Measurements from ENCODE around the gene OXNAD1.

OXNAD1 gene

DNA sequence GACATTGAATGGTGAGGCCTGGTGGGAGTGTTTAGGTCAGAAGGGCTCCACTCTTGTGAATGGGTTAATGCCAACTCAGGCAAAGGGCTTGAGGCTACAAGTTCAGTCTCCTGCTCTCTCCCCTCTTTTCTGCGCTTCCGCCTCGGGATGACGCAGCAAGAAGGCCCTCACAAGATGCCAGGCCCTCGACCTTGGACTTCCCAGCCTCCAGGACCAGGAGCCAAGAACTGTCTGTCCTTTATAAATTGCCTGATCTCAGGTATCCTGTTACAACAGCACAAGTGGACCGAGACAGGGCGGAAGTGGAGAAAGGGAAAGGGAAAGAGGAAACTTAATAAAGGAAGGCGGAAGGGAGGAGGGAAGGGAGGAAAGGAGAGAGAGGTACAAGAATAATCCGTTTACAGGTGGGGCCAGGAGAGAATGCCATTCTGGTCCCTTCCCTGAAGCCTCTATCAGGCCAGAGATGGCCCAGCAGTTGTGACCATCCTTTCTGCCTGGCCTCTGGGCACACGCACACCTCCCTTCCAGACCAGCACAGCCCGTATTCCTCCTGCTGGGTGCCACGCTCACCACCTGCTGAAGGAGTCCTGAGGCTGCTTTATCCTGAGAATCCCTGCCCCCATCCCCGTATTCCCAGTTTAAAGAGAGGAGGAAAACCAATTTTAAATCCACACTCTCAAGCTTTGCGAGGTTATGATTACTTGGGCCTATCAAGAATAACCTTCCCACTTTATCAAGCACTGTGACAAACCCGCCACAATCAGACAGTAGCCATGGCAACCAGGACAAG, 64.2 kb downstream of the OXNAD1 start:
- DNase-seq (ENCODE audit: low spot score) = peak; percentile 65

DNA sequence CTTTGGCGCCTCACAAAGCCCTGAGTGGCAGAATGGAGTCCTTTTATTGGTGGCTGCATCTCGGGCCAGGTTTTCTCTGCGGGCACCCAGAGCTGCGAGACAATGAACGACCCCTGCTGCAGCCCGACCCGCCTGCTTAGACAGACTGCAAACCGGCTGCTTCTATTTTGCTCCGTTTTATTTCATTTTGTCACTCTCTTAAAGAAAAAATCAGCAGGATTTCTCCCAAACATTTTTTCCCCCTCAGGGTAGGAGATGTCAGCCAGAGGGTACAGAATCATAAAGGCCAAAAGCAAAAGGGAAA, 64.8 kb downstream of the OXNAD1 start:
- DNase-seq (ENCODE audit: low spot score) = no peak

- no peak for DNase-seq (ENCODE audit: low spot score)
These were observed 65.3 kb downstream of the OXNAD1 start for GRCh38 chr3:16330351-16330750.

DNA sequence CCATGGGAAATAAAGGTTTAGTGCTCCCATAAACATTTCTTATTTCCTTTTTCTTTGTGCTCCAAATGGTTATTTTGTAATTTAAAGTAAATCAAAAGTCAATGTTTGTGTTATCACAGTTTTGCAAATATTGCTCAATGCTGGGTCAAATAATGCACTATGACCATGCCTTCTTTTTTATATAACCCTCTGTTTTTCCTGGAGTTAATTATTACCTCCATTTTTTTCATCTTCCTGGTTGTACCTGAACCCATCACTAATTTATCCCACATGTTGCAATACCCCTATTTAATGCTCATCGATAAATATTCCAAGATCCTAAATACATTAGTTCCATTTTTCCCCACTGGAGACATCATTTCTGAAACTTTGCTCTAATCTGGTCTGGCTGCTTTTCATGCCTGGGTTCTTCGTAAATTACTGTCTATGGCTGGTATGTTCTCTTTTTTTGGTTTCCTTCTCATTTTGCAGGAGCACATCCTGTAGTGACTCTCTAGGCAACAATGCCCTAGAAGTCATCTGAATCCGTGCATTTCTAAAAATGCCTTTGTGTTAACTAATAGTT, 66.4 kb downstream of the OXNAD1 start:
- no peak for DNase-seq (ENCODE audit: low spot score)

DNA sequence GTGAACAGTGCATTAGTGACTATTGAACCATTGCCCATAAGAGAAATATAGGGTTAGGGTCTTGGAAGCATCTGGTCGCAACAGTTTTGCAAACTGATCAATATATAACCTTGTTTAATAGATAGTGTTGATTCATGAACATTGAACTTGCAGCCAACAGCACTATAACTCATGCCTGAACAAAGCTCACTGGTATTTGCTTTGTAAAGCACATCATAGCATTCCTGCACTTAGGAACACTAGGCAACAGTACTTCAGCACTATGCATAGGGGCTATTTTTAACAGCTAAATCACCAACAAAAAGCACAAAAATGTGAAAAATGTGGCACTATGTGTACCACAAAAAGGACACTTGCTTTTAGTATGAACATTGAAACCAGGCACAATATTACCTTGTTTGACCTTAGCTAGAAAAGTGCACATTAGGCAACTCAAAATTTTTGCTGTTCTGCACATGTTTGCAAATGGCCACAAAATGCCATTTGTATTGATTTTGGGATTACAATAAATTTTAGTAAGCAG, 68.0 kb downstream of the OXNAD1 start:
- no peak for DNase-seq (ENCODE audit: low spot score)

- no peak for DNase-seq (ENCODE audit: low spot score)
These were observed 69.9 kb downstream of the OXNAD1 start for GRCh38 chr3:16334909-16335308.

DNA sequence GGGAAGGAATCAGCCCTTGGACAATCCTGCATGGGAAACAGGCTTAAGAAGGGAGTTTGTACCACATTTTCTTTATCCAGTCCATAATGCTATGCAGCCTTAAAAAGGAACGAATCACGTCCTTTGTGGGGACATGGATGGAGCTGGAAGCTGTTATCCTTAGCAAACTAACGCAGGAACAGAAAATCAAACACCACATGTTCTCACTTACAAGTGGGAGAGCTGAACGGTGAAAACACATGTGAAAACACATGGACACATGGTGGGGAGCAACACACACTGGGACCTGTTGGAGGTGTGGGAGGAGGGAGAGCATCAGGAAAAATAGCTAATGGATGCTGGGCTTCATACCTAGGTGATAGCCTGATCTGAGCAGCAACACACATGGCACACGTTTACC, 70.3 kb downstream of the OXNAD1 start:
- DNase-seq (ENCODE audit: low spot score) = no peak

- no peak for DNase-seq (ENCODE audit: low spot score)
These were observed 71.0 kb downstream of the OXNAD1 start for GRCh38 chr3:16335772-16336645.

DNA sequence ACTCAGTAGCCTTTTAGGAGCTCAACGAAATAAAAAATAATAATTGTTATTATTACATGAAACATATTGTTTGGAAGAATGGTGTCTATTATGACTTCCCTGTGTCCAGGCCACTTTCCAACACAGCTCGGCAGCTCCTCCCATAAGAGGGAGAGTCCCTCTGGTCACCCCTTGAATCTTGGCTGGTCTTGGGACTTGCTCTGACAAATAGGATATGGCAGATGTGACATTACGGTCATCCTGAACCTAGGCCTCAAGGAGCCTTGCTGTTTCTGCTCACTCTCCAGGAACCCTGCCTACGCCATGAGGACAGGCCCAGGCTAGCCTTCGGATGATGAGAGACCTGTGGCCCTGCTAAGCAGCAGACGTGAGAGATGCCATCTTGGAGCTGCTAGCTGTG, 71.8 kb downstream of the OXNAD1 start:
- no peak for DNase-seq (ENCODE audit: low spot score)

DNA sequence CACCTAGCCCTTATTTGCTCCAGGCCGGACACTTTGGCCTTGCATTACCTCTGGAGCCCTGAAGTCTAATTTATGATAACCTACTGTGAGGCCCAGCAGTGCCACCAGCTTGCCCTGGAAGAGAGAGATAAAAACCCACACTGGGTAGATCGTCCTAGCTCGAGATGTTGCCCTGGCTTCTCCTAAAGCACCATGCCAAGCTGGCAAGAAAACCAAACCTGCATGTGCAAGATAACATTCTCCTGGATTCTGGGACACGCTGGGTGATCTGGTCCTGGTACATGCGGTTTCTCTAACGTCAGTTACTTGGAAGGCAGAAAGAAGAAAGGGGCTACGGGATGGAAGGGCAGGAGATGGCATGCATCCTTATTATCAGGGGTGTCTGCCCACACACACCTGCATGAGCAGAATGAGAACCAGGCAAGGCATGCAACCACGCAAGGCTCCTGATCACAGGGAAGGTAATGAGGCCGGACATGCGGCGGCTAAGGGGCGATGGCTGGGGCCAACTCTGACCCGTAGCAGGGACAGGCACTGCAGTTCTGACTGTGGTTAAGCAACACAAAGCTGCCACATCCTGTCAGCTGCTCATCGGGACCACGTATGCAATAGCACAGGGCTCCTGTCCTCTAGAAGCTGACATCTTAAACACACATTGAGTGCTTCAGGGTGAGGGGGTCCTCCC, 73.0 kb downstream of the OXNAD1 start:
- no peak for DNase-seq (ENCODE audit: low spot score)

DNA sequence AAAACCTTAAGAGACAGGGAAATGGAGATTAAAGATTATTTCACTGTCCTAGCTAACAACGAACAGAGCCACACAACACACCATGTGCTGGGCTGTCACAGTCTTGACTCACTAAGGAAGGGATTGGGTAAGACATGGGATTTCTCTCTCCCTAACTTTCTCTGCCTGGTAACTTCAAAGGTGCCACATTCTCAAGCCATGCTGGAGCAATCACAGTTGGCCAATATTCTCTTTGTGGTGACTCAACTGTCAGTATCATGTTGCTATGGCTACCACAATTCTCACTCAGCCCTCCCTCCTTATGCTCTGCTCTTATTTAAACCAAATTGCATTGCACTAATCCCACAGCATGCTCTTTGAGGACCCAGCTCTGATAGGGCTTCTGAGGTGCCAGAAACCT, 74.0 kb downstream of the OXNAD1 start:
- DNase-seq (ENCODE audit: low spot score) = no peak

GRCh38 chr3:16343101-16343500, 78.1 kb downstream of the OXNAD1 start:
- no peak for DNase-seq (ENCODE audit: low spot score)

GRCh38 chr3:16346413-16347081, 81.5 kb downstream of the OXNAD1 start:
- DNase-seq (ENCODE audit: low spot score) = no peak

GRCh38 chr3:16347548-16347947, 82.5 kb downstream of the OXNAD1 start:
- DNase-seq (ENCODE audit: low spot score) = no peak

DNA sequence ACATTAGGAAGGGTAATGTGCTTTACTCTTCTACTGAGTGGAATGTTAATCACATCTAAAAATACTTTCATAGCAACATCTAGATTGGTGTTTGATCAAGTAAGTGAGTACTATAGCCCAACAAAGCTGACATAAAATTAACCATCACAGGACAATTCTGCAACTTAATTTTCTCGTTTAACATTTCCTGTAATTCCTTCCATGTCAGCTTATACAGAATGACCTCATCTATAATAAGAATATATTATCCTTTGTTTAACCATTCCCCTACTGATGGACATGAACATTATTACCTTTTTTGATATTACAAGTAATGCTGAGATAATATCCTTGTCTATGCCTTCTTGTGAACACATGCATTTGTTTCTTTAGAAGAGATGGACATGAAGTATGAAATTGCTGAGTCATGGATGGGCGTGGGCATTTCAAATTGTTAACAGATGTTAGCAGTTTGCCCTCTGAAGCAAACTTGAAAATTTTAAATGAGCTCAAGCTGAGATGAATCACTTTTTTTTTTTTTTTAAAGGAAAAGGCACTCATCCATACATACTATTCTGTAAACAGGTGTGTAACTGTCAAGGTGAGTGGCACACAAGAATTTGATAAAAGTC, 85.1 kb downstream of the OXNAD1 start:
- DNase-seq (ENCODE audit: low spot score) = no peak

- DNase-seq (ENCODE audit: low spot score) = no peak
These were observed 85.7 kb downstream of the OXNAD1 start for GRCh38 chr3:16350597-16351318.

GRCh38 chr3:16352428-16352827, 87.4 kb downstream of the OXNAD1 start:
- no peak for DNase-seq (ENCODE audit: low spot score)

DNA sequence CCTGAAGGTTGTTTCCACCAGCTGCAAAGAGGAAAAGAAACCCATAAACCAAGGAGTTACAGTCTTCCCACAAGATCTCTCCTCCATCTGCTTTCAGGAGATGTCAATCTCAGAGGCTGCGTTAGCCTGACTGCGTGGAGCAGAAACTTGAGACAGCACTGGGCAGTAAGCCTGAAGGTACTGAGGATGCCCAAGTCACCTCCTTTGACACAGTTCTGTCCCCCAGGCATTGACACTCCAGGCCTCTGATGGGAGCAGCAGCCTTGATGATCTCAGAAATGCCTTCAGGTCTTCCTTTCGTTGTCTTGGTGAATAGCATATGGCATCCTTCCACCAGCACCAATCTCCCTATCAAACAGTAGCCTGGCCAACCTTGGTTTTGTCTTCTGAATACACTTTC, 89.3 kb downstream of the OXNAD1 start:
- DNase-seq (ENCODE audit: low spot score) = no peak

Measured in cerebellar cortex (tissue), 1 donor.